ENCODE data around the gene LYST. TPM values are rescaled to one million over a fixed set of nuclear protein-coding genes. Genes with fewer than 3 reads are reported as not detected.

Gene LYST
- total and polyA plus RNA-seq, 2 of the 8 experiments (the other 6 are each of a cell fraction or from before 2014, with no cell fraction given), result 0.29 to 0.58 TPM

GRCh38 chr1:235639226-235640205, 227.2 kb downstream of the LYST start:
- Histone ChIP-seq H3K14ac (ENCODE audit: insufficient read length) (no peak overlapping the region), H3K23ac (ENCODE audit: insufficient read length) (no peak overlapping the region), H3K23me2 (ENCODE audit: low read depth, low read length) (no peaks in the 10 kb centered on the region), H2BK15ac (ENCODE audit: low read length) (0 out of 2 replicates have a peak overlapping the region, but pooled peaks have one; percentile 31), H3K4me1 (replicated peaks in 1 of 4; ENCODE audit: control insufficient read depth in 3 of 4, insufficient read depth in 4 of 4, low read length in 3 of 4) (peaks cover 14 to 34% (median 25%) of the 10 kb centered on the region in 4 experiments), H2AFZ (ENCODE audit: low read length) (no peak overlapping the region), H2BK12ac (ENCODE audit: low read depth, low read length) (no peak overlapping the region), H3K18ac (ENCODE audit: extremely low read depth, low read length) (no peak overlapping the region), H3K36me3 (ENCODE audit: control insufficient read depth in 2 of 4, insufficient read depth in 4 of 4, low read length in 3 of 4) (no peaks in the 10 kb centered on the region), H4K20me1 (replicated peaks in 1 of 2; ENCODE audit: control insufficient read depth in 1 of 2, insufficient read depth in 2 of 2, low read length in 2 of 2) (peaks cover 7 to 9% of the 10 kb centered on the region in 2 experiments), H3K4ac (replicated peaks; ENCODE audit: insufficient read length, low read depth, low read length) (no peak overlapping the region), H3K27ac (ENCODE audit: low read depth, low read length) (no peak overlapping the region), H3K79me1 (ENCODE audit: low read depth, low read length) (peaks cover 3% of the 10 kb centered on the region; the same call in 1 of the 2 replicates), H2AK5ac (ENCODE audit: low read depth, low read length) (no peak overlapping the region), H3K4me2 (ENCODE audit: insufficient read depth in 1 of 2, low read depth in 2 of 2, low read length in 2 of 2) (no peak overlapping the region), H4K91ac (replicated peaks; ENCODE audit: insufficient read length, low read length) (no peak overlapping the region), H3K9ac (replicated peaks in 1 of 4; ENCODE audit: extremely low read depth in 1 of 4, low read depth in 3 of 4, low read length in 3 of 4) (no peak overlapping the region), H2BK5ac (ENCODE audit: low read depth, low read length) (peak overlapping the region; percentile 9; the same call in 1 of the 2 replicates), H2BK120ac (replicated peaks; ENCODE audit: low read depth, low read length) (no peak overlapping the region), H4K8ac (ENCODE audit: extremely low read depth, insufficient read depth, low read length) (no peak overlapping the region), H3K79me2 (ENCODE audit: control insufficient read depth in 1 of 2, insufficient read depth in 2 of 2, low read length in 2 of 2) (peaks cover 0 to 79% of the 10 kb centered on the region in 2 experiments; a peak in 3 of 4 replicates), H3K4me3 (ENCODE audit: extremely low read depth in 1 of 4, insufficient read depth in 2 of 4, low read depth in 3 of 4, low read length in 4 of 4) (no peak overlapping the region), H4K5ac (ENCODE audit: insufficient read length, low read depth, low read length) (no peak overlapping the region), H3K27me3 (replicated peaks in 1 of 4; ENCODE audit: control insufficient read depth in 3 of 4, extremely low read depth in 1 of 4, insufficient read depth in 3 of 4, low read length in 3 of 4) (no peaks in the 10 kb centered on the region), H2BK20ac (ENCODE audit: low read length) (no peak overlapping the region), H3K56ac (replicated peaks; ENCODE audit: insufficient read length, low read depth, low read length) (no peak overlapping the region), H3K9me3 (ENCODE audit: insufficient read depth in 2 of 2, low read depth in 1 of 2, low read length in 1 of 2) (no peaks in the 10 kb centered on the region)
- ChIA-PET POLR2A (ENCODE audit: partially characterized antibody) (interaction anchor here (2.1 kb wide), 1 partner anchor 12 kb away, joined by 5 read pairs; no protein-coding TSS in a partner anchor), CTCF (ENCODE audit: partially characterized antibody) (interaction anchor here (6.2 kb wide), 1 partner anchor 39 kb away, joined by 34 read pairs; no protein-coding TSS in a partner anchor)
- peak in 1 of 2 experiments; percentile 16 for DNase-seq (ENCODE audit: low read depth in 1 of 2, low spot score in 2 of 2)
- no peak for FAIRE-seq
- 84% methylated on average over 14 of the region's 14 CpGs; no CpG with 5 or more reads in 1 of the 2 experiments for WGBS, 2 experiments (ENCODE audit: extremely low coverage in 1 of 2, insufficient coverage in 1 of 2, insufficient read length in 1 of 2, insufficient replicate concordance in 2 of 2, low coverage in 1 of 2, low lambda C conversion rate in 2 of 2, missing lambda C conversion rate in 1 of 2)
- no peak for TF ChIP-seq HDAC6 (IDR thresholded peaks at IDR 0.05; ENCODE audit: low read depth, low read length)
- no peak for TF ChIP-seq JUND (IDR thresholded peaks at IDR 0.05; ENCODE audit: low read length)
- TF ChIP-seq RXRA (IDR thresholded peaks at IDR 0.05; ENCODE audit: insufficient read depth, low read depth, low read length), result no peak
- no peak for TF ChIP-seq RAD21 (IDR thresholded peaks at IDR 0.05 in 1 of 2, conservative IDR thresholded peaks at IDR 0.05 in 1 of 2; ENCODE audit: low read depth in 2 of 2, low read length in 2 of 2)
- no peak for TF ChIP-seq EZH2 (IDR thresholded peaks at IDR 0.05; ENCODE audit: low read depth, low read length, severe bottlenecking)
- TF ChIP-seq ZNF274 (IDR thresholded peaks at IDR 0.05; ENCODE audit: borderline replicate concordance, extremely low read depth, low read length), result no peak
- no peak for TF ChIP-seq EP300 (IDR thresholded peaks at IDR 0.05; ENCODE audit: borderline replicate concordance in 1 of 2, low read depth in 2 of 2, low read length in 2 of 2)
- TF ChIP-seq SP2 (IDR thresholded peaks at IDR 0.05; ENCODE audit: low read length), result no peak
- TF ChIP-seq TBP (IDR thresholded peaks at IDR 0.05; ENCODE audit: low read depth, low read length), result no peak
- TF ChIP-seq ATF3 (IDR thresholded peaks at IDR 0.05; ENCODE audit: insufficient read depth, low read depth, low read length), result no peak

All from H1 (cell line).